ENCODE data around the gene OR52A5. TPM values are rescaled to one million over a fixed set of nuclear protein-coding genes. Genes with fewer than 3 reads are reported as not detected.

Gene OR52A5
- 0.07 to 0.11 TPM in 2 of 3 replicates, not detected in the other for total RNA-seq (2021)
- Bru-seq, nascent RNA, result percentile 56 among the genes with signal in this experiment
- long read RNA-seq, experiment 1, result 0 reads
- long read RNA-seq, experiment 2, result 0 reads
- long read RNA-seq, experiment 3, result 0 reads

DNA sequence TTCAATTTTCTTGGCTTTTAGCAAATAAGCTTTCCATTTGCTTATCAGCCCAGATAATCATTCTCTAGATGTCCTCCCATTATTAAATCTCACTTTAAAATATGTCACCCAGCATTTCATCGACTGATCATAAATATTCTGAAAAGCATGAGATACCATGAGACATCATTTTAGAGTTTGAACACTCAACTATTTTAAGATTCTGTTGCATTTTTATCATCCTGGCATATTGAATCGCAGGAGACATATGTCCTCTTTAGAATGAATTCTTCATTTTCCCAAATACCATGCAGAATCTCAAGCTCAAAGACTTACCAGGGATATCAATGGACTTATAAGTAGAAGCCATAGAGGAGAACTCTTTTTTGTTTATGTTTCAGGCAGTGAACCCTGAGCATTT lies at the start of gene OR52A5:
Gene OR52A5, minus strand, starts transcription at position 361 of the 400 bp plus-strand sequence. CDS start 5,714 bp downstream, outside the sequence.
- ChIA-PET POLR2A (interaction anchor here (0.7 kb wide), 1 partner anchor 152 kb away, joined by 3 read pairs; no protein-coding TSS in a partner anchor), CTCF (no interaction called here)
- Mint-ChIP-seq H3K27ac (peak within 1 kb of the TSS; percentile 16; the same call in 1 of the 2 replicates), H3K9me3 (no peaks in the 10 kb centered on the region), H3K36me3 (no peaks in the 10 kb centered on the region), H3K27me3 (ENCODE audit: low read depth) (no peaks in the 10 kb centered on the region), H3K4me1 (peaks cover 35% of the 10 kb centered on the region), H3K4me3 (no peak within 1 kb of the TSS)
- ATAC-seq (no peak), DNase-seq (ENCODE audit: low spot score) (no peak)
- TF ChIP-seq MYBL2 (CRISPR knock-in tag; IDR thresholded peaks at IDR 0.05), result no peak
- no peak for TF ChIP-seq RORB (CRISPR knock-in tag; IDR thresholded peaks at IDR 0.05)
- TF ChIP-seq JUN (CRISPR knock-in tag; IDR thresholded peaks at IDR 0.05), result no peak
- no peak for TF ChIP-seq HMGA2 (CRISPR knock-in tag; IDR thresholded peaks at IDR 0.05)
- TF ChIP-seq OVOL2 (CRISPR knock-in tag; IDR thresholded peaks at IDR 0.05; ENCODE audit: borderline replicate concordance), result no peak
- TF ChIP-seq JAZF1 (CRISPR knock-in tag; IDR thresholded peaks at IDR 0.05), result no peak
- TF ChIP-seq NFATC4 (CRISPR knock-in tag; IDR thresholded peaks at IDR 0.05), result no peak
- TF ChIP-seq, protein P1, sequence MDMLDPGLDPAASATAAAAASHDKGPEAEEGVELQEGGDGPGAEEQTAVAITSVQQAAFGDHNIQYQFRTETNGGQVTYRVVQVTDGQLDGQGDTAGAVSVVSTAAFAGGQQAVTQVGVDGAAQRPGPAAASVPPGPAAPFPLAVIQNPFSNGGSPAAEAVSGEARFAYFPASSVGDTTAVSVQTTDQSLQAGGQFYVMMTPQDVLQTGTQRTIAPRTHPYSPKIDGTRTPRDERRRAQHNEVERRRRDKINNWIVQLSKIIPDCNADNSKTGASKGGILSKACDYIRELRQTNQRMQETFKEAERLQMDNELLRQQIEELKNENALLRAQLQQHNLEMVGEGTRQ (CRISPR knock-in tag; IDR thresholded peaks at IDR 0.05), result no peak
- TF ChIP-seq ATF1 (CRISPR knock-in tag; IDR thresholded peaks at IDR 0.05), result no peak
- TF ChIP-seq ZNF121 (CRISPR knock-in tag; IDR thresholded peaks at IDR 0.05), result no peak
- no peak for TF ChIP-seq ESRRA (CRISPR knock-in tag; IDR thresholded peaks at IDR 0.05; ENCODE audit: borderline replicate concordance)
- TF ChIP-seq, protein P2, sequence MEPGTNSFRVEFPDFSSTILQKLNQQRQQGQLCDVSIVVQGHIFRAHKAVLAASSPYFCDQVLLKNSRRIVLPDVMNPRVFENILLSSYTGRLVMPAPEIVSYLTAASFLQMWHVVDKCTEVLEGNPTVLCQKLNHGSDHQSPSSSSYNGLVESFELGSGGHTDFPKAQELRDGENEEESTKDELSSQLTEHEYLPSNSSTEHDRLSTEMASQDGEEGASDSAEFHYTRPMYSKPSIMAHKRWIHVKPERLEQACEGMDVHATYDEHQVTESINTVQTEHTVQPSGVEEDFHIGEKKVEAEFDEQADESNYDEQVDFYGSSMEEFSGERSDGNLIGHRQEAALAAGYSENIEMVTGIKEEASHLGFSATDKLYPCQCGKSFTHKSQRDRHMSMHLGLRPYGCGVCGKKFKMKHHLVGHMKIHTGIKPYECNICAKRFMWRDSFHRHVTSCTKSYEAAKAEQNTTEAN (CRISPR knock-in tag; IDR thresholded peaks at IDR 0.05), result no peak

DNA sequence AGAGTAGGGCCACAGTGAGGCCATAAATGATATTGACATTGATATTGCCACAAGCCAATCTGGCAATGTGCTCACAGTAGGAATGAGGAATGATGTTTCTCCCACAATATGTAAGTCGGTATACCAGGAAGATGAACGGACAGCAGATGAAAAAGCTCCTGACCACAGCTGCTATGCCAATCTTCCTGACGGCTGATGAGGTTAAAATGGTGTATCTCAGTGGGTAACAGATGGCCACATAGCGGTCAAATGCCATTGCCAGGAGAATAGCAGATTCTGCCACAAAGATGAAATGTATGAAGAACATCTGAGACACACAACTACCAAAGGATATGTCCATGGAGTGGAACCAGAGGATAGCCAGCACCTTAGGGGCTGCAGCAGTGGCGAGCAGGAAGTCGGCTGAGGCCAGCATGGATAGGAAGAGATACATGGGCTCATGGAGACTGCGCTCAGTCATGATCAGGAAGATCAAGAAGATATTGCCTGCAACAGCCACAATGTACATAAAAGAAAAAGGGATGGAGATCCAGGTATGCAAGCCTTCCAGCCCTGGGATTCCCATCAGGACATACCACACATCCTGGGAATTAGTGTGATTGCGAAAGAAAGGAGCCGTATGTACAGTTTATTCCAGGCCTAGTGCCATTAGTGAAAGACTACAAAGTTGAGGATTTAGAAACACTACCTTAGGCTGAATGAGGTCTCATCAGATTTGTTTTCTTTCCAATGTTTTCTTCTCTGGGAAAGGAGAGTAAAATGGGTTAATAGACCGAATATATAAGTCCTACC lies 40.1 kb upstream of the OR52A5 start:
- ChIA-PET POLR2A (no interaction called here), CTCF (no interaction called here)
- H3K4me1 Mint-ChIP-seq, result no peaks in the 10 kb centered on the region
- no peak for DNase-seq (ENCODE audit: low spot score)
- H3K4me3 Mint-ChIP-seq, result no peak overlapping the region
- H3K27me3 Mint-ChIP-seq (ENCODE audit: low read depth), result no peaks in the 10 kb centered on the region
- H3K9me3 Mint-ChIP-seq, result peaks cover 6% of the 10 kb centered on the region; the same call in 1 of the 2 replicates
- TF ChIP-seq E2F4 (CRISPR knock-in tag; IDR thresholded peaks at IDR 0.05; ENCODE audit: borderline replicate concordance, low read depth), result no peak
- TF ChIP-seq NFE2L1 (CRISPR knock-in tag; IDR thresholded peaks at IDR 0.05), result no peak
- TF ChIP-seq, protein P1 (CRISPR knock-in tag; IDR thresholded peaks at IDR 0.05), result no peak
- TF ChIP-seq FOXK1 (CRISPR knock-in tag; IDR thresholded peaks at IDR 0.05), result no peak
- no peak for TF ChIP-seq CBFB (CRISPR knock-in tag; IDR thresholded peaks at IDR 0.05; ENCODE audit: low read depth)
- TF ChIP-seq ZNF232 (CRISPR knock-in tag; IDR thresholded peaks at IDR 0.05), result no peak
- no peak for TF ChIP-seq SMAD4 (CRISPR knock-in tag; IDR thresholded peaks at IDR 0.05)
- no peak for TF ChIP-seq ZNF281 (CRISPR knock-in tag; IDR thresholded peaks at IDR 0.05)
- TF ChIP-seq ZNF416 (CRISPR knock-in tag; IDR thresholded peaks at IDR 0.05), result no peak
- ATAC-seq, result no peak
- no peaks in the 10 kb centered on the region for H3K36me3 Mint-ChIP-seq
- H3K27ac Mint-ChIP-seq, result no peak overlapping the region

All from WTC11 (cell line).